ENCODE measurements around the gene PRKCA.
A peak's percentile ranks its signal among the peaks of the same experiment; 100 is the strongest.
"Not testable (repeated sequence)": the region's sequence is repeated elsewhere in the genome, so short reads cannot be mapped to it uniquely, and the experiment has no call there.

PRKCA gene

GRCh38 chr17:66355510-66355909 lies 53.1 kb downstream of the PRKCA start:
- no peak for DNase-seq

GRCh38 chr17:66357037-66357436 lies 54.6 kb downstream of the PRKCA start:
- no peak for DNase-seq

- DNase-seq, result no peak
Measured at GRCh38 chr17:66359351-66359750, 56.9 kb downstream of the PRKCA start.

GRCh38 chr17:66360961-66361565 lies 58.6 kb downstream of the PRKCA start:
- DNase-seq, result not testable (repeated sequence)

GRCh38 chr17:66364508-66364907 lies 62.1 kb downstream of the PRKCA start:
- no peak for DNase-seq

- DNase-seq, result peak; percentile 5
Measured at GRCh38 chr17:66364990-66365490, 62.6 kb downstream of the PRKCA start.

GRCh38 chr17:66365903-66366302 lies 63.5 kb downstream of the PRKCA start:
- no peak for DNase-seq

- DNase-seq, result no peak
Measured at GRCh38 chr17:66367107-66367506, 64.7 kb downstream of the PRKCA start.

- no peak for DNase-seq
Measured at GRCh38 chr17:66369830-66370229, 67.4 kb downstream of the PRKCA start.

- no peak for DNase-seq
Measured at GRCh38 chr17:66371561-66371960, 69.1 kb downstream of the PRKCA start.

- no peak for DNase-seq
Measured at GRCh38 chr17:66372182-66372581, 69.8 kb downstream of the PRKCA start.

GRCh38 chr17:66373079-66373478 lies 70.7 kb downstream of the PRKCA start:
- no peak for DNase-seq

- DNase-seq, result no peak
Measured at GRCh38 chr17:66373944-66374817, 71.8 kb downstream of the PRKCA start.

- no peak for DNase-seq
Measured at GRCh38 chr17:66375121-66375520, 72.7 kb downstream of the PRKCA start.

GRCh38 chr17:66378296-66378695 lies 75.9 kb downstream of the PRKCA start:
- DNase-seq, result no peak

- DNase-seq, result no peak
Measured at GRCh38 chr17:66379544-66379943, 77.1 kb downstream of the PRKCA start.

- DNase-seq, result no peak
Measured at GRCh38 chr17:66379996-66380395, 77.6 kb downstream of the PRKCA start.

GRCh38 chr17:66381701-66382362 lies 79.4 kb downstream of the PRKCA start:
- no peak for DNase-seq

GRCh38 chr17:66383333-66383732 lies 80.9 kb downstream of the PRKCA start:
- DNase-seq, result no peak

GRCh38 chr17:66386498-66387351 lies 84.3 kb downstream of the PRKCA start:
- no peak for DNase-seq

- no peak for DNase-seq
Measured at GRCh38 chr17:66387392-66387981, 85.1 kb downstream of the PRKCA start.

- DNase-seq, result no peak
Measured at GRCh38 chr17:66392783-66393437, 90.5 kb downstream of the PRKCA start.

All from OCI-M1 (cell line).